GM21737 (cell line): ENCODE results near the gene EXOC6B.
"Not testable (repeated sequence)": the region's sequence is repeated elsewhere in the genome, so short reads cannot be mapped to it uniquely, and the experiment has no call there.

Experiments
- ATAC-seq: cut with Tn5 transposase; IDR thresholded peaks from one replicate; pipeline ENCODE4 v1.9.1; 2021; ENCODE audit warnings: mild to moderate bottlenecking, moderate library complexity; ENCODE audit not compliant: unreplicated experiment

Gene EXOC6B

DNA sequence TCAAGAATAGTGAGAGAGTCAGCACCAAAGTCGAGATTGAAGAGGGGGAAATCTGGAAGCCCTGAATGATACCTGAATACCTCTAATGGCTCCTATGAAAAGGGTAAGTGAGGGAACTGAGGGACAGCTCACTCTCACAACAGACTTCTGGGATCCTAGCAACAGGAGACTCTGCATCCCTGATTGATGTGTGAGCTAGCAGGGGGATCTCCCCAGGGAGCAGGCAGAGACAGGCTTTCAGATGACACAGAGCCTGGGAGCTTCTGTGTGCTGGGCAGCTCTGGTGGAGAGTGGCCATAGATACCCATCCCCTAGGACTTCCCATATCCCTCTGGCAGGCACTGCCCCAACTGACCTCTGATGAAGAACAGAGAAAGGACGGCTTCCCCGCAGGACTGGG lies 206.2 kb downstream of the EXOC6B start:
- ATAC-seq: no peak

DNA sequence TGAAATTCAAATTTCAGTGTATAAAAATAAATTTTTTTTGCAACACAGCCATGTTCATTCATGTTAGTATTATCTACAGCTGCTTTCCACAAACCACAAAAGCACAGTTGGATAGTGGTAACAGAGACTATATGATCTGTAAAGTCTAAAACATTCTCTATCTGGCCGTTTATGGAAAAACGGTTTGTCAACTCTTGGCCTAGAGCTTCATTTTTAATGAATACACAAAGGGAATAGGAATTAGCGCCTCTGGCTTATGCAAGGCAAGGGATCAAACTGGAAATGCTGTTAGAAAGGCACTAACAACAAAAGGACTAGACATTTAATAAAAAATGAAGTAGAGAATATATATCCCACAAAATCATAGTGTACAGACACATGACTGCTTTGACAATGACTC lies 211.9 kb downstream of the EXOC6B start:
- ATAC-seq: no peak

DNA sequence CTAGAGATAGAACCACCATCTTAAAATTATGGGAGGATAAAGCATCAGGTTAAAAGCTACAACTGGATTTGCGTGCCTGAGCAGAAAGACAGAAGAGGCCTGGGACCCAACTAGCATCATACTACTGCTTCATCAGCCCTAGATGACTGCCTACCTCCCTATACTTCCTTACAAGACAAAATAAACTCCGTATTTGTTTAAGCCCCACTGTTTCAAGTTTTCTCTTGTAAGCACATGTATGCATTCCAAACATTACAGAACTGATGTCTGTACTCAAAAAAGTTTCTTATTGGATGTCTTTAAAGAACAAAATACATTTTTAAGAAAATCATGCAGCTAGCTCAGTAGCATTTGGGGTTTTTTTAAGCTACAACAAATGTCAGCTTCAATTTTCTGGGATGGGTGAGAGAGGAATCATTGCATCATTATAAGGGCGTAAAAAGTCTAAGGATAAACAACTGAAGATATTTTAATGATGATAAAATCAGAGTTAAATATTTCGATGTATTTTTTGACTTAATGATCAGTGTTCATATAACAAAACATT lies 213.1 kb downstream of the EXOC6B start:
- ATAC-seq: no peak

DNA sequence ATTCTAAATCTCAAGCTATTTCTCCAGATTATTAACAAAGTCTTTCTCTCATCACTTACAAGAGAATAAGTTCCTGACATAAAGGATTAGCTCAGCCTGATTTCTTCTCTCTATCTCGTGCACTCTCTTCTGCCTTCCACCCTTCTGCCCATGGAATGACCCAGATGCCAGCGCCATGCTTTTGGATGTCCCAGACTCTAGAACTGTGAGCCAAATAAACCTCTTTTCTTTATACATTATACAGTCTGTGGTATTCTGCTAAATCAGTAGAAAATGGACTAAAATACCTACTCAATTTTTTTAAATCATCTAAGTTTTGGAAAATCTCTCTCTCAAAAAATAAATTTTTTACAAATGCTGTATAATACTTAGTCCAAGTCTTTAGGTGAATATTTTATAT lies 218.6 kb downstream of the EXOC6B start:
- no peak for ATAC-seq

DNA sequence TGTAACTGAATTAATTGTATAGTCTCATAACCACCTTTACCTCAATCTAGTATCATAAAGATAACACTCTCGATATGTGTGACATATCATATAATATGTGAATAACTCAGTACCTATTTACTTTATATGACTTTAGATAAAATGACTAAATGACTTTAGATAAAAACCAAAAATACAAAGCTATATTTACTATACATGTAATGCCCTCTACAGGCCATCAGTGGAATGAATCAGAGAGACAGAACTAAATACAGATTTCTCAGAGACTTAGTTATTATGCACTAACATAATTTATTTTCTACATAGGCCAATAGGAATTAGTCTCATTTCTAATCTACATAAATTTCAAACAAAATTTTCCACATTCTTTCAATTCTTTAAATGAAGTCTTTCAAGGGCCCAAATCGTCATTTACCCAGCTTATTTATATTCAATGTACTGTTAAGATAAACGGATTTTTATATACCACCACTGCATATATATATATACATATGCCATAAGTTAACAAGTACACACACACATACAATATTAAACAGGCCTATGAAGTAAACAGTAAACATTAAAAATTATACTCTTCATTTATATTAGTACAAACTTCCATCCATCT lies 219.9 kb downstream of the EXOC6B start:
- ATAC-seq: no peak

DNA sequence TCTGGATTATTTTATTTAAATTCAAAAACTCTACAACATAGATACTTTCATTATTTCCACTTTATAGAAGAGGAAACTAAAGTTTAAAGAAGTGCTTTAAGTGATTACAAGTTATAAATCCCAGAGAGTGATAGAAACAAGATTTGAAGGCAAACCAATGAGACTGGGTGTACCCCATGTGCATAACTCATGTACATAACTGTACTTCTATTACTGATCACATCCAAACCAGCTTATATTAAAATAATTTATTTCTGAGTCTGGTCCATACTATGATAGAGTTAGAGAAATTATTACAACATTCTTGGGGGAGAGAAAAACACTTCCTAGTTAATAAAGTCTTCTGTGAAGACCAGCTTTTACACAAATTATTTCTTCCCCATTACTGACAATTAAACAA lies 221.4 kb downstream of the EXOC6B start:
- no peak for ATAC-seq

DNA sequence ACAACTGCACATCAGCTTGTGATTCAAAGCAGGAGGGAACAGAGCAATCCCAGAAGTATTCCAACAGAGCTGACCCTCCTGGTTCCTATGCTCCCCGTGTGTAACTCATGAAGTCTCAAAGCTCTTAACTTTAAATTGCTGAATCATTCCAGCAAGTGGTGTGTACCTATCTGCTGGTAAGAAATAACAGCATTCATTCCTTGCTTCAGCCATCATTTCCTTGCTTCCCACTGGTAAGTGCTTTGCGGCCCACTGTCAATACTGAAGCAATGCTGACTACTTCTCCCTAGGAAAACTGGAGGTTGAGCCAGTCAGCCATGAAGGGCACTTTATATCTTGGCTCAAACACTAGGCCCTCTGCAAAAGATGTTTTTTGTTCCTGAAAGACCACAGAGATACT lies 222.4 kb downstream of the EXOC6B start:
- no peak for ATAC-seq

DNA sequence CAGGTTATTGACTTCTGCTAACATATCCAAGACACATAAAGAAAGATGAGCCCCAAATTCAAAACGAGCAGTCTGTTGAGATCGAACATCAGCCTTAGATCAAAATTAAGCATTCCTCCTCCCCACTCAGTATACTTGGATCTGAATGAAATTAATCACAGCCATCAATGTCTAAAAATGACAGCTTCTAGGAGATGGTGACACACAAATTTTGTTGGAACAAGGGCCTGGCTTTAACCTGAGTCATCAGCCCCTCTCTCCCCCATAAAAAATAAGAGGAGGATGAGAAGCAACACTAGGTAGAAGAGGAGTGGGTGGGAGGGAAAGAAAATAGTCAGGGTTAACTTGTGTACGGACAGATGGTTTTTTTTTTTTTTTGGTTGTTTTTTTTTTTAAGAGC lies 223.1 kb downstream of the EXOC6B start:
- ATAC-seq: no peak

DNA sequence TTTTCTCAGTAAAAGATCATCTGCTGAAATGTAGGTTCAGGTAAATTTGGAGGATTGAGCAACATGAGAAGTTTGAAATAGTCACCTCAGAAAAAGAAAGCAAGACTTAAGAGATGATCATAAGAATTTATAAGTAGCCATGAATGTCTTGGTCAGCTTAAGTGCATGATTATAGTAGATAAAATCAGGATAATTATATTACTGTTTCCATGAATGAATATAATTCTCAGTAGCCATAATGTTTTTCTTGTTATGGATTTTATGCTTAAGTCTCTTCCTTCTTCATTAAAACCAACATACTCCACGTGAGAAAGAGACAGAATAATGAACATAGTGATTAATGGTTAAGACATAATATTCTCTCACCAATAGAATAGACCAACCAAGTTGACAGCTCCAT lies 223.7 kb downstream of the EXOC6B start:
- no peak for ATAC-seq

DNA sequence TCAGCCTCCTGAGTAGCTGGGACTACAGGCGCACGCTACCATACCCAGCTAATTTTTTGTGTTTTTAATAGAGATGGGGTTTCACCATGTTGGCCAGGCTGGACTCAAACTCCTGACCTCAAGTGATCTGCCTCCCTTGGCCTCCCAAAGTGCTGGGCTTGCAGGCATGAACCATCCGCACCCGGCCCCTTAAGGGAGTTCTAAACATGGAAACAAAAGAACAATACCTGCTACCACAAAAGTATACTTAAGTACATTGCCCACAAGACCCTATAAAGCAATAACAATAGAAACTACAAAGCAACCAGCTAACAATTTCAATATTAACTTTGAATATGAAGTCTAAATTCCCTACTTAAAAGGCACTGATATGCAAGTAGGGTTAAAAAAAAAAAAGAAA lies 242.0 kb downstream of the EXOC6B start:
- not testable (repeated sequence) for ATAC-seq

DNA sequence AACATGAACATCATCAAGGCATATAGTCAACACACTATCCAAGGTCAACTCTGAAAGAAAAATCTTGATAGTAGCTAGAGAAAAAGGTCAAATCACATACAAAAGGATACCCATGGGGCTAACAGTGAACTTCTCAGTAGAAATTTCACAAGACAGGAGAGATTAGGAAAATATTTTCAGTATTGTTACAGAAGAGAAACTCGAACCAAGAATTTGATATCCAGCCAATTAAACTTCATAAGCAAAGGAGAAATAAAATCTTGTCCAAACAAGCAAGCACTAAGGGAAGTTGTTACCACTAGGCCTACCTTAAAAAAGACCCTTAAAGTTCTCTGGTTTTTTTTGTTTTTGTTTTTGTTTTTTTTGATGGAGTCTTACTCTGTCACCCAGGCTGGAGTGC lies 242.5 kb downstream of the EXOC6B start:
- ATAC-seq: no peak

DNA sequence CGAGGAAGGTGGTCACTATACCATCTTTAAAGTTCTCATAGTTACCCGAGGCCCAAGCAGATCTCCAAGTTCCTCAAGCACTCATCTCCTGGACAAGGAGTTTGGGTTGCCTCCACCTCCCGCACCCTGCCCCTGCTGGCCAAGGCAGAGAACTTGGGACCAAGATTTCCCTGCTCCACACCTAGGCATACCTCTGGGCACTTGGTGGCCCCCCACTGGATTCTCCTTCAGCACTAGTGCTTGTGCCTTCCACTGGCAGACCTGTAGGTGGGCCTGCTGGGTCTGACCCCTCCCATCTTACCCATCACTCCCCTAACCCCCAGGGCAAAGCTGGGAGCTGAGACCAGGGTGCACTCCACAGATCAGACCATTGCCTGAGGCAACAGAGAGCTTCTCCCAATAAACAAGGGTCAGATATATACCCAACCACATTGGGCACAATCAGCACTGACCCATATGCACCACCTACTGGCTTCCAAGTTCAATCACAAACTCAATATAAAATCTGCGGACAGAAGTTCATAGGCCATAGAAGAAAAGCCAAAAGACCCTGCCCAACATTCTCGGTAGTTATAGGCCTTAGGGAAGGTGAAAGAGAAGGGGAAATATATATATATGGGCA lies 244.2 kb downstream of the EXOC6B start:
- ATAC-seq: no peak

DNA sequence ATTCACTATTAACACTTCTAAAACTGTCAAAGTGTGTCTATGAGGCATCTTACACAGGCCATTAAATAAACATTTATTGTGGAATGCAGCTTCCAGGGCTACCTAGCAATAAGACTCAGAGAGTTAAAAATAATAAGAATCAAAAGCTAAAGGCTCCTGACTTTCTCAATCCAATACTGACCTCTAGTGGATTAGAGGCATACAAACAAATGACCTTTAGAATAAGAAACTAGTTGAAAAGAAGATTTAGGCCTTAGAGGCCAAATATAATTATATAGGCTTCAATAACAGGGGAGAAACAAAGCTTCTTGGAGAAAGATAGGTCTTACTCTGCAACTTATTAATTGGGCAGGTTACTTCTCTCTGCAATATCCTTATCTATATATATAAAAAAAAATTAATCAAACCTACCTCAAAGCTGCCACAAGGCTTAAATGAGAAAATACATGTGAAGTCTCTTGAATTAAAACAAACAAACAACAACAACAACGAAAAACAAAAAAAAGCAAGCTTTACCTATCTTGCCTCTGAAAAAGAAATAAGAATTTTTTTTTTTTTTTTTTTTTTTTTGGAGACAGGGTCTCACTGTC lies 246.1 kb downstream of the EXOC6B start:
- no peak for ATAC-seq

DNA sequence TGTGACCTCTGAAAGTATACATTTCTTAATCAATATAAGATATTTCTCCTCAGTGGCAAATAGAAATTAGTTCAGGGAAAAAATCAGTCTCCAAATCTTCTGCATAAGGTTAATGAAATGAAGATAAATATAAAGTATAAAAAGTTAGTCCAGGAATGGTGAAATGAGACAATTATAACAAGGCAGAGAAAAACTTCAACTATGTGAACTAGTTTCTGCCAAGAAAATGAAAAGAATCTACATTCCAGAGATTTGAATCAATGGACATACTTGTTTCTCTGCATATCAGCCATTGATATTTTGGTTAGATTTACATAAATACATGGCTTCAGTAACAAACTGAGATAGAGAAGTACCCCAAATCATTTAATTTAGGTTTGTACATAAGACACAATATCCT lies 249.0 kb downstream of the EXOC6B start:
- ATAC-seq: no peak

DNA sequence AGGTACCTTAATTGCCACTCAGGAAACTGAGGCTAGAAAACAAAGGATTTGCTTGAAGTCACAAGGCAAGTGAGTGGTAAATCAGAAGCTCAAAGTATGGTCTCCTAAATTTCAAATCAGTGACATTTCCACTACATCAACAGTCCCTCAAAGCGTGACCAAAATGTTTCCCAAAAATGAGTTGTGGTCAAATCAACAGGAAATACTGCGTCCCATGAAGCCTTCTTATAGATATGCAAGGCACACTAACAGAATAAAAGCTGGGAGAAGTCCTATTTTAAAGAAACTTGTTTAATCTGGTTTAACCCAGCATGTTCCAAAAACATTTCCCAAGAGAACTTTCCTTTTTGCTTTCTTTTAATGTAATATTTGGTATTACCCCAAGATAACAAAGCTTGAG lies 249.4 kb downstream of the EXOC6B start:
- ATAC-seq: no peak

DNA sequence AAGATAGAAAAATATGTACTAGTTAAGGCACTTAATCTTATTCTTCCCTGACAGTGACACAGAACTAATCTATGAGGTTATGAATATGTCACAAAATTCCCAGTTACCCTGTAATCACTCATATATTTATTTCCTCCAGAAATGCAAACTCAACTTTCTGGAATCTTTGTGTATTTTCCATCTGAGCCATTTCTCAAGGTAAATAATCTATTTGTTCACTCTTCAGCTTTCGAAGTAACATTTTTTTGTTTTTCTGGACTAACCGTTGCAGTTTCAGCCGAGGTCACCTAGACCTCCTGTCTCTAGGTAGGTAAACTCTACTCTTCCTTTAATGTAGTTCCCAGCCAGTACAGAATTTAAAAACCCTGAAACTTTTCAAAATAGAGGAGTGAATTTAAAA lies 250.9 kb downstream of the EXOC6B start:
- ATAC-seq: no peak

DNA sequence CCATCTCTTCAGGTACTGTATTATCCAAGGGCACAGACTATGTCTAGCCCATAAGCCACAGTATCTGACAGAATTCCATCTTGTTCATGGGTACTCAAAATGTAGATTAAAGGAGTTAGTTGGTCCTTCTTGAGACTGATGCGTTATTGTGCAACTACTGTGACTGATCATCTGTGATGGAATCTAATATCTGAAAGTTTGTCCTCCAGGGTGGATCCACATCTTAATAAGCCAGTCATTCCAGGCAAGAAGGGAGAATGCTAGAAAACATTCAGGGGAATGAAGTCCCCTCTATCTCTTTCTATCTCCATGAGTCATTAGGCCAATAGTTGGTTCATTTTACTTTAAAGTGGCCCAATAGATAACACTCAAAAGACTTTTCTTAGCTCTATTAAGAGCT lies 252.6 kb downstream of the EXOC6B start:
- no peak for ATAC-seq

DNA sequence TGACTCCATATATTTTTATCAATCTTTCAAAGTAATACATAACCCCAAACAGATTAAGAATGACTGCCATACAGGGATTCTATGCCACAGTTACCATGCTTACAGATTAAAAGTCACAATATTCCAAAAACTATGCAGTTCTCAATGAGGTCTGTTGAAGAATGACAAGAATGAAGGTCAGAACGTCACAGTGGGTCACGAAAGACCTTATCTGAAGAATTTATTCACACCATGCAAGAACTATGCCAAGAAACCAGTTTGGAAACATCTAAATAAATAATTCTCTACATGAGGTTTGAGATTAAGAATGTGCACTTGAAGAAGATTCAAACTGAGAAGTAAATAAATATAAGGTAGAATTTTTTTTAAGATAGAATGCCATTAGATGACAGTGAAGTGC lies 253.3 kb downstream of the EXOC6B start:
- ATAC-seq: no peak

DNA sequence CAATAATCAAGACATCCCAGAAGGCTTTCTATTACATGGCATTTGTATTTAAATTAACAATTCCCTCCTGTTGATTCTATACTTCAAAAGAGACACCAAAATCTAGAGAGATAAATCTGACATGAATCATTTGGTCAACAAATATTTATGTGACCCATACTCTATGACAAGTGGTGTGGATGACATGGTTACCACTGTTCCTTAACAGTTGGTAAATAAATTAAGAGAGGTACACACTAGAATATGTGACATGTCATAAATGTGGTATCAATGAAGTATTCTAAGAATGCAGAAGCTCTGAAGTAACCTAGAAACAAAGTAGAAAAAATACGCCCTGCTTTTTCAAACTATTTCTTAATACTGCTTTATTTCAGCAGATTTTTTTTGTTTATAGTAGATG lies 255.4 kb downstream of the EXOC6B start:
- no peak for ATAC-seq

DNA sequence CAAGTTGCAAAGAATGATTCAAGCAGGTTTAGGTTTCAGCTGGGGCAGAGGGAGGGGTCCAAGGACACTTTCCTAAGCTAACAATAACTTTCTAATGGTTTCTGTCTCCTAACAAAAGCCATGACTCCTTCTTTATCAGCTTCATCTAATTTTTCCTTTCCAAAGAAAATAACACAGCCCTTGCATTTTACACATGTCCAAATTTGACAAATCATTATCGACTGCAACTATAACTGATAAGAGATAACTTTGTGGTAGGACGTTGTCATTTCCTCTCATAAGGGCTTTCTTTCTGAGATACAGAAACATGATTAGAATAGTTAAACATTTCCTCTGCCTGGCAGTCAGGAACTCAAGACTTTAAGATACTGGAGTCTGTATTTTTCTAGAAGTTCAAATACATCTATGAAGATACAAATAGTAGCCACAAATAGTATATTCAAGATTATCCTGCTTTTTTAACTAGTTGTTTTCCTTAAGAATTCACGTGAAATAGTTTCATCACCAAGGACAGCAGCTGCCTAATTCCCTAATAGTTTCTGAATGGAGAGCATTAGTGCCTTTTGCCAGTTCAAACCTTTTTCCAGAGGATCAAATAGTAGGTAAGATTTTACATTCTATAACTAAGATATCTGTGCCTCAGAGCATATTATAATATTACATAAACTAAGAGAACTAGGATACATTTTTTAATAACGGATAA lies 263.2 kb downstream of the EXOC6B start:
- ATAC-seq: no peak

DNA sequence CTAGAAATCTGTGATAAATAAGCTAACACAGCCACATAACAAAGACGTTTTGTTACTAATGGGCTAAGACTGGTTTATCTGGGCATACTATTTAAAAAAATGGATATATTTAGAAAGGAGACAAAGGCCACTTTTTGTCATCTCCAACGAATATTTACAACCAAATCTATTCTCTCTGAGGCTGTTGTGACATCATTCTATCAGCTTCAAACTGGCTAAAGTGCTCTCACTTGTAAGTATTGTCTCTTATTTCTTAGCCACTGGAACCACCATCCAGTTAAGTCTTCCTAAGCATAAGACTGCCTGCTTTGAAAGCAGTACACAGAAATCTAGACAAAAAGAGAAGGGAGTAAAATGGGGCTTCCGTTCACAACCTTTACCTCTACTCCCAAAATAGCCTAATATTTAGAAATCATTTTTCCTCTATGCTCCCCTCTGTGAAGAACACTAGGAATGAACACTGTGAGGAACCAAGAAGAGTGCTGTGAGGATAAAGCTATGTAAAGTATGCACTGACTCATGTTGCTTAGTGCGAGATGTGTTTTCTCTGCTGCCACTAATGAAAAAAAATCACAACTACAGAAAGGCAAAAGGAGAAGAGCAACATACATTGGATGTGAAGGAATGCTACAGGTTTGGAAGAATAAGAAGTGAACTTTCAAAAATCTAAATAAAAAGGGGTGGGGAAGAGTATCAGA lies 264.1 kb downstream of the EXOC6B start:
- ATAC-seq: no peak
